Measurements from ENCODE around the gene AKR1C1. TPM values are rescaled to one million over a fixed set of nuclear protein-coding genes. Genes with fewer than 3 reads are reported as not detected.
"Not testable (repeated sequence)": the region's sequence is repeated elsewhere in the genome, so short reads cannot be mapped to it uniquely, and the experiment has no call there.

Gene AKR1C1
- polyA plus RNA-seq, 2 donors = 18.5 to 97.1 TPM

- not testable (repeated sequence) for H3K27me3 ChIP-seq (ENCODE audit: control insufficient read depth in 1 of 2, insufficient read depth in 2 of 2, low read length in 2 of 2); H3K4me1 ChIP-seq (ENCODE audit: control insufficient read depth in 2 of 2, insufficient read depth in 2 of 2, low read length in 1 of 2); H3K4me3 ChIP-seq (ENCODE audit: low read depth in 1 of 2, low read length in 2 of 2); H3K36me3 ChIP-seq (ENCODE audit: control insufficient read depth in 2 of 2, insufficient read depth in 2 of 2, low read length in 1 of 2); H3K9me3 ChIP-seq (ENCODE audit: control insufficient read depth in 2 of 2, insufficient read depth in 1 of 2, low read depth in 1 of 2, low read length in 1 of 2); H3K27ac ChIP-seq (ENCODE audit: low read depth in 2 of 2, low read length in 1 of 2)
- 98 to 99% methylated on average over 4 of the region's 4 CpGs for WGBS, 2 donors
These were observed 2.5 kb downstream of the AKR1C1 start for GRCh38 chr10:4965763-4966162.

GRCh38 chr10:4967189-4967588 is 4.0 kb downstream of the AKR1C1 start:
- 95 to 96% methylated on average over 3 of the region's 3 CpGs for WGBS, 2 donors
- H3K27ac ChIP-seq (ENCODE audit: low read depth in 2 of 2, low read length in 1 of 2); H3K9me3 ChIP-seq (ENCODE audit: control insufficient read depth in 2 of 2, insufficient read depth in 1 of 2, low read depth in 1 of 2, low read length in 1 of 2); H3K27me3 ChIP-seq (ENCODE audit: control insufficient read depth in 1 of 2, insufficient read depth in 2 of 2, low read length in 2 of 2); H3K4me1 ChIP-seq (ENCODE audit: control insufficient read depth in 2 of 2, insufficient read depth in 2 of 2, low read length in 1 of 2); H3K4me3 ChIP-seq (ENCODE audit: low read depth in 1 of 2, low read length in 2 of 2); H3K36me3 ChIP-seq (ENCODE audit: control insufficient read depth in 2 of 2, insufficient read depth in 2 of 2, low read length in 1 of 2): not testable (repeated sequence)

- not testable (repeated sequence) for H3K4me3 ChIP-seq (ENCODE audit: low read depth in 1 of 2, low read length in 2 of 2); H3K4me1 ChIP-seq (ENCODE audit: control insufficient read depth in 2 of 2, insufficient read depth in 2 of 2, low read length in 1 of 2); H3K27me3 ChIP-seq (ENCODE audit: control insufficient read depth in 1 of 2, insufficient read depth in 2 of 2, low read length in 2 of 2); H3K36me3 ChIP-seq (ENCODE audit: control insufficient read depth in 2 of 2, insufficient read depth in 2 of 2, low read length in 1 of 2); H3K27ac ChIP-seq (ENCODE audit: low read depth in 2 of 2, low read length in 1 of 2); H3K9me3 ChIP-seq (ENCODE audit: control insufficient read depth in 2 of 2, insufficient read depth in 1 of 2, low read depth in 1 of 2, low read length in 1 of 2)
- WGBS, 2 donors = 95 to 98% methylated on average over 3 of the region's 3 CpGs
These were observed 6.1 kb downstream of the AKR1C1 start for GRCh38 chr10:4969289-4969688.

- H3K4me3 ChIP-seq (ENCODE audit: low read depth in 1 of 2, low read length in 2 of 2); H3K4me1 ChIP-seq (ENCODE audit: control insufficient read depth in 2 of 2, insufficient read depth in 2 of 2, low read length in 1 of 2); H3K27me3 ChIP-seq (ENCODE audit: control insufficient read depth in 1 of 2, insufficient read depth in 2 of 2, low read length in 2 of 2); H3K36me3 ChIP-seq (ENCODE audit: control insufficient read depth in 2 of 2, insufficient read depth in 2 of 2, low read length in 1 of 2); H3K9me3 ChIP-seq (ENCODE audit: control insufficient read depth in 2 of 2, insufficient read depth in 1 of 2, low read depth in 1 of 2, low read length in 1 of 2); H3K27ac ChIP-seq (ENCODE audit: low read depth in 2 of 2, low read length in 1 of 2): not testable (repeated sequence)
- WGBS, 2 donors = 93 to 97% methylated on average over 2 of the region's 2 CpGs
These were observed 7.1 kb downstream of the AKR1C1 start for GRCh38 chr10:4970362-4970761.

- not testable (repeated sequence) for H3K36me3 ChIP-seq (ENCODE audit: control insufficient read depth in 2 of 2, insufficient read depth in 2 of 2, low read length in 1 of 2); H3K9me3 ChIP-seq (ENCODE audit: control insufficient read depth in 2 of 2, insufficient read depth in 1 of 2, low read depth in 1 of 2, low read length in 1 of 2); H3K4me1 ChIP-seq (ENCODE audit: control insufficient read depth in 2 of 2, insufficient read depth in 2 of 2, low read length in 1 of 2); H3K27ac ChIP-seq (ENCODE audit: low read depth in 2 of 2, low read length in 1 of 2); H3K27me3 ChIP-seq (ENCODE audit: control insufficient read depth in 1 of 2, insufficient read depth in 2 of 2, low read length in 2 of 2); H3K4me3 ChIP-seq (ENCODE audit: low read depth in 1 of 2, low read length in 2 of 2)
- 95 to 97% methylated on average over 11 to 16 of the region's 18 CpGs for WGBS, 2 donors
These were observed 9.3 kb downstream of the AKR1C1 start for GRCh38 chr10:4972369-4973142.

- H3K27me3 ChIP-seq (ENCODE audit: control insufficient read depth in 1 of 2, insufficient read depth in 2 of 2, low read length in 2 of 2); H3K27ac ChIP-seq (ENCODE audit: low read depth in 2 of 2, low read length in 1 of 2); H3K36me3 ChIP-seq (ENCODE audit: control insufficient read depth in 2 of 2, insufficient read depth in 2 of 2, low read length in 1 of 2); H3K4me1 ChIP-seq (ENCODE audit: control insufficient read depth in 2 of 2, insufficient read depth in 2 of 2, low read length in 1 of 2); H3K9me3 ChIP-seq (ENCODE audit: control insufficient read depth in 2 of 2, insufficient read depth in 1 of 2, low read depth in 1 of 2, low read length in 1 of 2); H3K4me3 ChIP-seq (ENCODE audit: low read depth in 1 of 2, low read length in 2 of 2): not testable (repeated sequence)
- 96 to 100% methylated on average over 1 of the region's 1 CpG for WGBS, 2 donors
These were observed 10.1 kb downstream of the AKR1C1 start for GRCh38 chr10:4973294-4973693.

GRCh38 chr10:4974400-4974799 is 11.2 kb downstream of the AKR1C1 start:
- H3K27ac ChIP-seq (ENCODE audit: low read depth in 2 of 2, low read length in 1 of 2); H3K36me3 ChIP-seq (ENCODE audit: control insufficient read depth in 2 of 2, insufficient read depth in 2 of 2, low read length in 1 of 2); H3K27me3 ChIP-seq (ENCODE audit: control insufficient read depth in 1 of 2, insufficient read depth in 2 of 2, low read length in 2 of 2): not testable (repeated sequence)

GRCh38 chr10:4977025-4977424 is 13.8 kb downstream of the AKR1C1 start:
- no peaks in the 10 kb centered on the region for H3K27me3 ChIP-seq (ENCODE audit: control insufficient read depth in 1 of 2, insufficient read depth in 2 of 2, low read length in 2 of 2)
- H3K9me3 ChIP-seq (ENCODE audit: control insufficient read depth in 2 of 2, insufficient read depth in 1 of 2, low read depth in 1 of 2, low read length in 1 of 2) = no peaks in the 10 kb centered on the region
- H3K4me1 ChIP-seq (ENCODE audit: control insufficient read depth in 2 of 2, insufficient read depth in 2 of 2, low read length in 1 of 2) = no peaks in the 10 kb centered on the region
- H3K27ac ChIP-seq (ENCODE audit: low read depth in 2 of 2, low read length in 1 of 2) = no peak overlapping the region
- H3K36me3 ChIP-seq (ENCODE audit: control insufficient read depth in 2 of 2, insufficient read depth in 2 of 2, low read length in 1 of 2) = peaks cover 0 to 7% of the 10 kb centered on the region in 2 donors
- H3K4me3 ChIP-seq (ENCODE audit: low read depth in 1 of 2, low read length in 2 of 2) = no peak overlapping the region

More at GRCh38 chr10:4974400-4974799, 11.2 kb downstream of the AKR1C1 start:
- not testable (repeated sequence) for H3K9me3 ChIP-seq (ENCODE audit: control insufficient read depth in 2 of 2, insufficient read depth in 1 of 2, low read depth in 1 of 2, low read length in 1 of 2); H3K4me1 ChIP-seq (ENCODE audit: control insufficient read depth in 2 of 2, insufficient read depth in 2 of 2, low read length in 1 of 2); H3K4me3 ChIP-seq (ENCODE audit: low read depth in 1 of 2, low read length in 2 of 2)

- 94 to 95% methylated on average over 4 of the region's 4 CpGs for WGBS, 2 donors
- H3K4me3 ChIP-seq (ENCODE audit: low read depth in 1 of 2, low read length in 2 of 2) = no peak overlapping the region
- no peaks in the 10 kb centered on the region for H3K9me3 ChIP-seq (ENCODE audit: control insufficient read depth in 2 of 2, insufficient read depth in 1 of 2, low read depth in 1 of 2, low read length in 1 of 2)
- H3K27me3 ChIP-seq (ENCODE audit: control insufficient read depth in 1 of 2, insufficient read depth in 2 of 2, low read length in 2 of 2) = no peaks in the 10 kb centered on the region
- H3K27ac ChIP-seq (ENCODE audit: low read depth in 2 of 2, low read length in 1 of 2) = no peak overlapping the region
- H3K4me1 ChIP-seq (ENCODE audit: control insufficient read depth in 2 of 2, insufficient read depth in 2 of 2, low read length in 1 of 2) = no peaks in the 10 kb centered on the region
- H3K36me3 ChIP-seq (ENCODE audit: control insufficient read depth in 2 of 2, insufficient read depth in 2 of 2, low read length in 1 of 2) = peaks cover 0 to 3% of the 10 kb centered on the region in 2 donors
These were observed 15.7 kb downstream of the AKR1C1 start for GRCh38 chr10:4978870-4979269.

- Histone ChIP-seq H3K4me1 (ENCODE audit: control insufficient read depth in 2 of 2, insufficient read depth in 2 of 2, low read length in 1 of 2) (peaks cover 0 to 2% of the 10 kb centered on the region in 2 donors), H3K27ac (ENCODE audit: low read depth in 2 of 2, low read length in 1 of 2) (no peak overlapping the region), H3K27me3 (ENCODE audit: control insufficient read depth in 1 of 2, insufficient read depth in 2 of 2, low read length in 2 of 2) (no peaks in the 10 kb centered on the region), H3K9me3 (ENCODE audit: control insufficient read depth in 2 of 2, insufficient read depth in 1 of 2, low read depth in 1 of 2, low read length in 1 of 2) (no peaks in the 10 kb centered on the region), H3K36me3 (ENCODE audit: control insufficient read depth in 2 of 2, insufficient read depth in 2 of 2, low read length in 1 of 2) (peaks cover 0 to 3% of the 10 kb centered on the region in 2 donors), H3K4me3 (ENCODE audit: low read depth in 1 of 2, low read length in 2 of 2) (no peak overlapping the region)
- 90 to 94% methylated on average over 2 of the region's 2 CpGs for WGBS, 2 donors
These were observed 17.6 kb downstream of the AKR1C1 start for GRCh38 chr10:4980793-4981192.
